ENCODE data around the gene A4GALT.

The A4GALT gene

DNA sequence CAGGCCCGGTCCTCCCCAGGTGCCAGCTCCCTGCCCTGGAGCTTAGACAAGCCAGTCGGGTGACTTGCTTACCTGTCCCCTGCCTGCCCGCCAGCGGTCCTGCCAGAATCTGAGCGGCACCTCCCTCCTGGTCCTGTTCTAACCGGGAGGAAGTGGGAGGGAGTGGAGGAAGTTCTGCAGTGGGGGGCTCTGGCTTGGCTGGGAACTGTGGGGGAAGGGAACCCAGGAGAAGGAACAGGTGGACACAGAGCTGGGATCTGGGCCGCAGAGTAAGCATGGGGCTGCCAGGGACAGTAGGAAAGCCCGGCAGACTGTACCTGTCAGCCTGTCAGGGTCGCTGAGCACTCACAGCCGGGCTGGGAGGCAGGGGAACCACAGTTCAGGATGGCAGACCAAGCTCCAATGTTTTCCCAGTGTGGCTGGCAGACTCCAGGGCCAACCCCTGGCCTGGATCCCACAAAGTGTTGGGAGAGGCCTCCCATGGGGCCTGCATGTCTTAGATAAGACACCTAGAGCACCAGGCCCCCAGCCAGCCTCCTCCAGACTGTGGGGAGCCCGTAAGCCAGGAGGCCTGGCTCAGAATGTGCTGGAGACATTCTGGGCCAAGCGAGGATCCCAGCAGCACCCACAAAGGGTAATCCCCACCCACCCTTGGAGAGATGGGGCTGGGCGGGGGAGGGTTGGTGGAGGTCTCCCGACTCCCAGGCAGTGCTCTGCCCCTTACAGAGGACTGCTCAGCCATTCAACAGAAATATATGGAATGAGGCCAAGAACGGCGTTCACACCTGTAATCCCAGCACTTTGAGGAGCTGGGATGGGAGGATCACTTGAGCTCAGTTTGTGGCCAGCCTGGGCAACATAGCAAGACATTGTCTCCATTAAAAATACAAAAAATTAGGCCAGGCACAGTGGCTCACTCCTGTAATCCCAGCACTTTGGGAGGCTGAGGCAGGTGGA lies 73.8 kb downstream of the A4GALT start:
- peak; percentile 90 for DNase-seq

- no peak for DNase-seq
Observed at GRCh38 chr22:42645938-42646568, 74.6 kb downstream of the A4GALT start.

DNA sequence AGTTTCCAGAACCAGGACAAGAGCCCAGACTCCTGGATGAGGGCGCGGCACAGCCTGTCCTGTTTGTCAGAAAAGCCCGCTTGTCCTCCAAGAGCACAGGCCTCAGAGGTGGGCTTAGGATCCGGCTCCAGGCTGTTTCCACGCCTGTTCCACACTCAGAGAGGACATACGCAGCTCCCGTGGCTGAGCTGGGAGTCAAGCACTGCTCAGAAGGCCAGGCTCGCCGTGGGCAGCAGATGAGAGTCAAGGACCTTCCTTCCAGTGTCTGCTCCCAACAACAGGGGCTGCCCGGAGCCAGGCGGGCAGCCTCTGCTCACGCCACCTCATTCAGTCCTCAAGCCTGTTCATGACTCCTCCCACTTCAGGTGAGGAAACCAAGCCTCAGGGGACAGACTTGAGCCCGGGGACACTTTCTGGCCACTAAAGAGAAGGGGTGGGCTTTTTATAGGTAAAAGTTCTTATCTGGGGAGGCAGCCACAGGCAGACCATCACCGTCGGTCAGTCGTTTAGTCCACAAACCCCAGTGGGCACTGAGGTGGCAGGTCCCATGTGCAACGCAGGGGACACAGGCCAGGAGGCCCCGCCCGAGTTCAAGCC lies 75.2 kb downstream of the A4GALT start:
- DNase-seq: no peak

DNA sequence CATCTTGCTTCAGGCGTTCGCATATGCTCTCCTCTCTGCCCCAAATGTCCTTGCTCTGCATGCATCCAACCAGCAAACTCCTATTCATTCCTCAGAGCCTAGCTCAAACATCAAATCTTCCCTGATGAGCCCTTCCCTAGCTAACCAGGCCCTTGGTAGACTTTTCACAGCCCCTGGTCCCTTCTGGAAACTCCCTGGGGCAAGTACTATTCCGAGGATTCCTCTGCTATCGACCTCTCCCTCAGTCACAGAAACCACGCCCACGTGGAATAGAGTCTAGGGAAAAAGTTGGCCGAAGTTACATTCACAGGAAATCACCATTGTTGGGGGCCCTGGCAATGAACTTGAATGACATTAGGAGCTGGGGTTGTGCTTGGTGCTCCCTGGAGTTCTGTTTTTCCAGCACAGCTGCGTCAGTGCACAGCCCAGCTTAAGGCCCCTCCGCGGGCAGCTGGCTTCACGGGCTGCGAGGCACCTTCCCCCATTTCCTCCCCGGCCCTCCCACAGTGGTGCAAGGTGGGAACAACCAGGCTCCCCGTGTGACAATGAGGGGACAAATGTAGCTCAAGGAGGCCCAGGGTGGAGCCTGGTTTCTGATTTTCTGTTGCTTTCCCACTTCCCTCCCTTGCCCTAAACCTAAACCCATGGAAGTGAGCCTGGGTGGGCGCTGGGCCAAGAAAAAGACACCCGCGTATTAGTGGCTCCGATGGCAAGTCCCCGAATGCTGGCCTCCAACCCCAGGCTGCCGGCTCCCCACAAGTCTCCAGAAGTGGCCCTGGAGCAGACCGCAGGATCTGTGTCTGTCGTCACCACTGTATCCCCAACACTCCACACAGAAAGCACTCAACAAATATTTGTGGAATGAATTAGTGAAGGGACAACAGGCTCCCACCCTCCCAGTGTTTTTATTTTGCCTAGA lies 76.0 kb downstream of the A4GALT start:
- no peak for DNase-seq

GRCh38 chr22:42643634-42644421 lies 76.8 kb downstream of the A4GALT start:
- DNase-seq: no peak

DNA sequence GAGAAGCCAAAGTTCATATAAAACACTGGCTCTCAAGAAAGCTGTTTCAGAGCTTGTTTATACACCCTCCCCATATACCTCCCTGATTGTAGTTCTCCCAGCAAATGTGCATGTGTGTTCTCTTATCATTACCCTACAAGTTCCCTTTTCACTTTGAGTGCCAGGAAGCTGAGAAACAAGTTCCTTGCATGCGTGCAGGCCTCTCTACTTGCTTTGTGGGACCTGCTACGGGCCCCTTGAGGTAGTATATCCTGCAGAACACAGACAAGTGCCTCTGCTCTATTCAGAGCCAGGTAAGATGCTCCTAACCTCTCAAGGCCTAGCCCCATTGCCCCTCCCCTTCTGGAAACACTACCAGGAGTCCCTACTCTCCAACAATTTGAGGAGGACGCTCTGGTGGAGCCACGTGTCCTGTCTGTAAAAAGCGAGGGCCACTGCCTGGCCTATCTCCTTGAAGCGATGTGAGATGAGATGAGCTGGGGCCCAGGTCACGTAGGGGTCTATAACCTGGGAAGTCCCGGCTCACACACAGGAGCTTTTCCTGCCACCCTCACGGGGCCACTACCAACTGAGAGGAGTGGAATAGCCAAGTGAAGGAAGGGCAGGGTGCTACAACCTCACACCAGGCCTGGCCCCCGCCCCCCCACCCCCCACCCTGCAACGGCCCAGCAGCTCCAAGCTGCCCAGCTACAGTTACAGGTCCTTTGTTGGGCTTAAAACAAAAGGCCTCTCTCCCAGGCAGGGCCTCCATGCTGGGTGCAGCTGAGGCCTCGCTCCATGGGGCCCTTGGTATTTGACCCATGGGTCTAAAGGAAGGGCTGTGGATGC lies 77.7 kb downstream of the A4GALT start:
- DNase-seq: peak; percentile 88

All from hematopoietic multipotent progenitor cell treated with erythropoietin and hydrocortisone succinate and interleukin-3 and kit ligand, for 8 days (in vitro differentiated cells).